SU-DHL-6 (cell line): ENCODE results near the gene CEP44.

Source experiments
- H2AFZ ChIP-seq: fragments of 200-600 bp; sonication (generic); 2 replicates; pipeline ENCODE4 v1.6.1; 2014; ENCODE audit warnings: low read depth, mild to moderate bottlenecking, moderate library complexity, mixed read lengths, antibody characterized with exemption, low read length; ENCODE audit not compliant: severe bottlenecking
- H3F3A ChIP-seq: fragments of 200-600 bp; shearing (Covaris generic); 2 replicates; pipeline ENCODE4 v1.6.0; 2016; ENCODE audit warnings: antibody characterized with exemption, mild to moderate bottlenecking; ENCODE audit not compliant: insufficient read depth
- H3K27ac ChIP-seq: fragments of 200-600 bp; sonication (generic); 2 replicates; pipeline ENCODE4 v1.5.1; 2016; ENCODE audit warnings: low read depth, mild to moderate bottlenecking, low read length, moderate library complexity, mixed read lengths
- H3K27me3 ChIP-seq: fragments of 200-600 bp; sonication (generic), shearing (Covaris generic); 2 replicates; pipeline ENCODE4 v1.6.0; 2014; ENCODE audit warnings: mild to moderate bottlenecking, low read length
- H3K36me3 ChIP-seq: fragments of 200-600 bp; sonication (generic); 2 replicates; pipeline ENCODE4 v1.6.1; 2014; ENCODE audit warnings: mild to moderate bottlenecking, low read length, mixed read lengths
- H3K4me2 ChIP-seq: fragments of 300-600, 200-600 bp; shearing (Covaris generic), sonication (generic); 2 replicates; pipeline ENCODE4 v1.6.0; 2014; ENCODE audit warnings: low read length, low read depth, mild to moderate bottlenecking; ENCODE audit not compliant: poor library complexity, severe bottlenecking
- H3K4me3 ChIP-seq: fragments of 200-600 bp; sonication (generic); 2 replicates; pipeline ENCODE4 v1.5.1; 2014; ENCODE audit warnings: antibody characterized with exemption, low read length, mild to moderate bottlenecking, mixed read lengths; ENCODE audit not compliant: insufficient read depth, poor library complexity, severe bottlenecking
- H3K79me2 ChIP-seq: fragments of 200-600 bp; sonication (generic); 2 replicates; pipeline ENCODE4 v1.6.1; 2014; ENCODE audit warnings: mild to moderate bottlenecking, low read length, moderate library complexity; ENCODE audit not compliant: insufficient read depth
- H3K9ac ChIP-seq: fragments of 200-600 bp; sonication (generic); 2 replicates; pipeline ENCODE4 v1.7.0; 2014; ENCODE audit warnings: mild to moderate bottlenecking, low read length
- H3K9me2 ChIP-seq: fragments of 200-600 bp; sonication (generic); replicated peaks from 2 replicates; pipeline ENCODE4 v1.6.1; 2014; ENCODE audit warnings: low read length; ENCODE audit not compliant: insufficient read depth
- H3K9me3 ChIP-seq: fragments of 200-600 bp; sonication (generic); 2 replicates; pipeline ENCODE4 v1.6.1; 2014; ENCODE audit warnings: low read length, mixed read lengths; ENCODE audit not compliant: insufficient read depth
- H4K20me1 ChIP-seq: fragments of 200-600 bp; sonication (generic); 2 replicates; pipeline ENCODE4 v1.6.1; 2014; ENCODE audit warnings: low read depth, mild to moderate bottlenecking, antibody characterized with exemption, low read length, moderate library complexity, mixed read lengths
- CTCF ChIP-seq: fragments of 200-600 bp; sonication (generic); IDR thresholded peaks from one replicate; pipeline ENCODE4 v1.5.1; 2017; ENCODE audit warnings: antibody characterized with exemption, mild to moderate bottlenecking, low read length, moderate library complexity; ENCODE audit not compliant: insufficient read depth, poor library complexity, severe bottlenecking
- EZH2phosphoT487 ChIP-seq: fragments of 200-600 bp; sonication (generic), shearing (Covaris generic); conservative IDR thresholded peaks from 2 replicates; pipeline ENCODE4 v1.6.1; 2018; ENCODE audit warnings: mild to moderate bottlenecking, antibody characterized with exemption, low read length, moderate library complexity, mixed read lengths

The CEP44 gene

GRCh38 chr4:174282836-174283506 lies 740 bp upstream of the CEP44 start:
- H4K20me1 ChIP-seq = no peaks in the 10 kb centered on the region
- peaks cover 82% of the 10 kb centered on the region for H3K79me2 ChIP-seq
- peak overlapping the region; percentile 80 for H3K4me3 ChIP-seq
- peak overlapping the region; percentile 78 for H3K9ac ChIP-seq
- peak overlapping the region; percentile 94 for H2AFZ ChIP-seq
- H3K36me3 ChIP-seq = no peaks in the 10 kb centered on the region
- H3K4me2 ChIP-seq = peak overlapping the region; percentile 92
- H3K27me3 ChIP-seq = no peaks in the 10 kb centered on the region
- TF ChIP-seq CTCF (no peak), EZH2phosphoT487 (no peak)
- H3K27ac ChIP-seq = peak overlapping the region; percentile 92
- H3K9me3 ChIP-seq = no peaks in the 10 kb centered on the region
- H3F3A ChIP-seq = peaks cover 7% of the 10 kb centered on the region
- no peaks in the 10 kb centered on the region for H3K9me2 ChIP-seq

GRCh38 chr4:174284487-174284886 lies 776 bp downstream of the CEP44 start:
- no peaks in the 10 kb centered on the region for H3K9me2 ChIP-seq
- no peaks in the 10 kb centered on the region for H3K27me3 ChIP-seq
- H3F3A ChIP-seq = peaks cover 7% of the 10 kb centered on the region
- H4K20me1 ChIP-seq = no peaks in the 10 kb centered on the region
- peak overlapping the region; percentile 92 for H3K4me2 ChIP-seq
- no peaks in the 10 kb centered on the region for H3K36me3 ChIP-seq
- H3K4me3 ChIP-seq = peak overlapping the region; percentile 80
- peaks cover 82% of the 10 kb centered on the region for H3K79me2 ChIP-seq
- peak overlapping the region; percentile 94 for H2AFZ ChIP-seq
- H3K9ac ChIP-seq = peak overlapping the region; percentile 78
- no peaks in the 10 kb centered on the region for H3K9me3 ChIP-seq
- H3K27ac ChIP-seq = peak overlapping the region; percentile 92
- no peak for TF ChIP-seq CTCF
- no peak for TF ChIP-seq EZH2phosphoT487

GRCh38 chr4:174286870-174287269 lies 3.2 kb downstream of the CEP44 start:
- H3K4me3 ChIP-seq = no peak overlapping the region
- peaks cover 84% of the 10 kb centered on the region for H3K79me2 ChIP-seq
- H3K4me2 ChIP-seq = no peak overlapping the region
- H3K9me2 ChIP-seq = no peaks in the 10 kb centered on the region
- H4K20me1 ChIP-seq = no peaks in the 10 kb centered on the region
- H3K27me3 ChIP-seq = no peaks in the 10 kb centered on the region
- no peak overlapping the region for H3K9ac ChIP-seq
- no peak overlapping the region for H3K27ac ChIP-seq
- H3K9me3 ChIP-seq = peaks cover 2% of the 10 kb centered on the region; the same call in 1 of the 2 replicates
- H3F3A ChIP-seq = peaks cover 7% of the 10 kb centered on the region
- H3K36me3 ChIP-seq = peaks cover 5% of the 10 kb centered on the region; the same call in 1 of the 2 replicates
- TF ChIP-seq CTCF (no peak), EZH2phosphoT487 (no peak)
- H2AFZ ChIP-seq = no peak overlapping the region
